A549 (cell line): ENCODE results near the gene BEND7. TPM values are rescaled to one million over a fixed set of nuclear protein-coding genes. Genes with fewer than 3 reads are reported as not detected.
A peak's percentile ranks its signal among the peaks of the same experiment; 100 is the strongest.

Experiments
- ATAC-seq, 2 experiments: fragments of 200-7000 bp in 1 of 2; fragments of >200 bp in 1 of 2; cut with Nextera tagmentation in 1 of 2; cut with Tn5 transposase in 1 of 2; 3 replicates each; pipeline versions ENCODE4 v1.8.0 to v1.9.1; 2018 to 2020; ENCODE audit warnings: mild to moderate bottlenecking in 1 of 2, moderate library complexity in 1 of 2
- CTCF ChIA-PET: fragments of 300-600 bp; sonication (Branson Sonifier 250); formaldehyde crosslinking; extraction: SDS; loops from one replicate; lab custom pipeline; 2021; ENCODE audit warnings: antibody characterized with exemption, inconsistent platforms; lab: Yijun Ruan, JAX
- POLR2A ChIA-PET: fragments of 350-600 bp; formaldehyde crosslinking; extraction: SDS; loops from one replicate; lab custom pipeline; 2021; ENCODE audit warnings: antibody characterized with exemption, inconsistent platforms; lab: Yijun Ruan, JAX
- DNase-seq, 2 experiments: peaks; one replicate each; pipeline versions ENCODE4 v3.0.0 to v3.0.0-alpha.2; 2011 to 2016; ENCODE audit warnings: low read depth in 1 of 2, low spot score in 1 of 2
- FAIRE-seq: peaks from 2 replicates; lab custom pipeline; 2011; peaks lifted over from hg19 to GRCh38; lab: Jason Lieb, UNC
- H3K27ac ChIP-seq, 2 experiments: fragments of >200 bp; sonication (Bioruptor Twin); formaldehyde crosslinking; 3 replicates each; pipeline ENCODE4 v1.5.1; 2016 to 2017
- H3K4me1 ChIP-seq: fragments of >200 bp; sonication (Bioruptor Twin); formaldehyde crosslinking; 3 replicates; pipeline ENCODE4 v1.6.1; 2016
- H3K4me2 ChIP-seq: fragments of >200 bp; sonication (Bioruptor Twin); formaldehyde crosslinking; 3 replicates; pipeline ENCODE4 v1.6.1; 2016
- H3K4me3 ChIP-seq: fragments of >200 bp; sonication (Bioruptor Twin); formaldehyde crosslinking; 3 replicates; pipeline ENCODE4 v1.5.1; 2016
- H3K9me3 ChIP-seq: fragments of >200 bp; sonication (Bioruptor Twin); formaldehyde crosslinking; 3 replicates; pipeline ENCODE4 v1.6.1; 2016
- CEBPB ChIP-seq, 2 experiments: fragments of >200 bp in 1 of 2; sonication (Bioruptor Twin) in 1 of 2; formaldehyde crosslinking in 1 of 2; IDR thresholded peaks; 2 replicates each; pipeline ENCODE4 v1.6.1; 2012 to 2016
- E2F6 ChIP-seq: IDR thresholded peaks from 2 replicates; pipeline ENCODE4 v1.6.1; 2012; ENCODE audit warnings: low read depth, borderline replicate concordance
- ESRRA ChIP-seq: fragments of 150-350 bp; IDR thresholded peaks from 2 replicates; pipeline ENCODE4 v1.6.1; 2014; ENCODE audit warnings: mild to moderate bottlenecking, low read length, borderline replicate concordance
- FOSB ChIP-seq: fragments of 250-450 bp; sonication (Bioruptor Pico); IDR thresholded peaks from 2 replicates; pipeline ENCODE4 v1.5.0; 2020; ENCODE audit warnings: mild to moderate bottlenecking, moderate library complexity
- FOSL2 ChIP-seq, 2 experiments: fragments of 450-650 bp in 1 of 2; fragments of >200 bp in 1 of 2; sonication (Bioruptor Twin) in 1 of 2; formaldehyde crosslinking; IDR thresholded peaks; 2 replicates each; pipeline versions ENCODE4 v1.5.0 to v1.6.1; 2016 to 2020; ENCODE audit warnings: mild to moderate bottlenecking in 1 of 2, moderate library complexity in 1 of 2
- FOXS1 ChIP-seq: fragments of 250-450 bp; sonication (Bioruptor Pico); IDR thresholded peaks from 2 replicates; pipeline ENCODE4 v1.5.0; 2020; ENCODE audit warnings: mild to moderate bottlenecking, moderate library complexity
- HDAC2 ChIP-seq: fragments of 200-600 bp; sonication (generic); IDR thresholded peaks from 2 replicates; pipeline ENCODE4 v1.6.1; 2016
- HEYL ChIP-seq: fragments of 250-450 bp; sonication (Bioruptor Pico); IDR thresholded peaks from 2 replicates; pipeline ENCODE4 v1.8.0; 2021; ENCODE audit warnings: mild to moderate bottlenecking, moderate library complexity
- HMGXB4 ChIP-seq: fragments of 250-450 bp; sonication (Bioruptor Pico); IDR thresholded peaks from 2 replicates; pipeline ENCODE4 v1.5.0; 2021; ENCODE audit warnings: mild to moderate bottlenecking, moderate library complexity, borderline replicate concordance
- HOXB5 ChIP-seq: fragments of 250-450 bp; sonication (Bioruptor Pico); IDR thresholded peaks from 2 replicates; pipeline ENCODE4 v1.5.0; 2020; ENCODE audit warnings: mild to moderate bottlenecking, moderate library complexity
- JUN ChIP-seq, 2 experiments: fragments of >200 bp; sonication (Bioruptor Twin); formaldehyde crosslinking; IDR thresholded peaks; 2 replicates in 1 of 2; 3 replicates in 1 of 2; pipeline ENCODE4 v1.6.1; 2016 to 2017
- JUNB ChIP-seq: fragments of >200 bp; sonication (Bioruptor Twin); formaldehyde crosslinking; IDR thresholded peaks from 2 replicates; pipeline ENCODE4 v1.6.1; 2016
- KDM5A ChIP-seq: fragments of 200-600 bp; sonication (generic); IDR thresholded peaks from 2 replicates; pipeline ENCODE4 v1.6.1; 2016; ENCODE audit warnings: antibody characterized with exemption, mild to moderate bottlenecking
- MAFK ChIP-seq: fragments of 450-650 bp; IDR thresholded peaks from 2 replicates; pipeline ENCODE4 v1.6.1; 2014; ENCODE audit not compliant: partially characterized antibody
- MAZ ChIP-seq: fragments of 150-350 bp; IDR thresholded peaks from 2 replicates; pipeline ENCODE4 v1.6.1; 2014; ENCODE audit warnings: antibody characterized with exemption, low read depth, low read length, borderline replicate concordance
- NR3C1 ChIP-seq: fragments of >200 bp; sonication (Bioruptor Twin); formaldehyde crosslinking; IDR thresholded peaks from 3 replicates; pipeline ENCODE4 v1.6.1; 2017
- POLR2A ChIP-seq: IDR thresholded peaks from 2 replicates; pipeline ENCODE4 v1.6.1; 2012; ENCODE audit warnings: mild to moderate bottlenecking, low read length
- TP53 ChIP-seq: fragments of 250-450 bp; sonication (Bioruptor Pico); IDR thresholded peaks from 2 replicates; pipeline ENCODE4 v1.5.0; 2021; ENCODE audit warnings: mild to moderate bottlenecking, moderate library complexity
- USF2 ChIP-seq: fragments of 450-650 bp; IDR thresholded peaks from 2 replicates; pipeline ENCODE4 v1.6.1; 2014; ENCODE audit warnings: antibody characterized with exemption
- ZFP36 ChIP-seq: fragments of 450-650 bp; IDR thresholded peaks from 2 replicates; pipeline ENCODE4 v1.6.1; 2014; ENCODE audit warnings: borderline replicate concordance; ENCODE audit not compliant: partially characterized antibody
- ZNF302 ChIP-seq: fragments of 250-450 bp; sonication (Bioruptor Pico); IDR thresholded peaks from 2 replicates; pipeline ENCODE4 v1.9.0; 2021; ENCODE audit warnings: inconsistent platforms, mild to moderate bottlenecking, moderate library complexity
- WGBS: methylation state at CpG from one replicate; pipeline ENCODE4 v1.1.6; 2017; ENCODE audit errors: missing lambda C conversion rate; 5-methylcytosine and 5-hydroxymethylcytosine counted together
- polyA plus RNA-seq, 4 experiments: library from polyadenylated mRNA; depleted of rRNA in 3 of 4; stranded (reverse); fragments of >200 nt; fragmentation: RNase III in 1 of 4; extraction: RNeasy Plus Mini Kit Qiagen cat#74134 plus additional on column Dnase treatment in 1 of 4; gene quantifications; 2 replicates in 3 of 4; 3 replicates in 1 of 4; pipeline ENCODE4 v1.2.3, GENCODE V29; 2011 to 2017

BEND7 gene
- polyA plus RNA-seq, 2 of the 4 experiments (the other 2 are of a cell fraction) = 7.9 to 12.2 TPM

- Histone ChIP-seq H3K4me1 (no peaks in the 10 kb centered on the region), H3K4me3 (no peak overlapping the region), H3K27ac (no peak overlapping the region), H3K9me3 (peaks cover 6% of the 10 kb centered on the region; the same call in 1 of the 3 replicates), H3K4me2 (no peak overlapping the region)
- ATAC-seq = no peak
- WGBS = 64% methylated on average over 11 of the region's 11 CpGs
- TF ChIP-seq USF2 (no peak), TP53 (no peak), KDM5A (no peak), FOSB (CRISPR knock-in tag) (no peak), JUN (IDR thresholded peaks at IDR 0.05) (no peak), NR3C1 (no peak), ESRRA (no peak), HDAC2 (no peak), CEBPB (IDR thresholded peaks at IDR 0.05) (no peak), JUNB (no peak), ZFP36 (no peak), E2F6 (no peak), ZNF302 (CRISPR knock-in tag) (no peak)
- no peak for FAIRE-seq
- ChIA-PET POLR2A (no interaction called here), CTCF (interaction anchor here (0.6 to 1.5 kb wide), 3 partner anchors 27 to 357 kb away, joined by 3 to 4 read pairs (median 3); no protein-coding TSS in a partner anchor)
- no peak for DNase-seq
These were observed 34.9 kb upstream of the BEND7 start for GRCh38 chr10:13563481-13564445.

- no peak overlapping the region for H3K4me3 ChIP-seq
- 0 out of 3 replicates have a peak, but pooled peaks cover 5% of the 10 kb centered on the region for H3K4me1 ChIP-seq
- CTCF ChIA-PET = interaction anchor here (0.6 to 3.3 kb wide), 3 partner anchors 24 to 763 kb away, joined by 3 to 13 read pairs (median 7); partner anchors contain the start of gene PRPF18
- no peak for FAIRE-seq
- no peak overlapping the region for H3K27ac ChIP-seq
- POLR2A ChIA-PET = no interaction called here
- DNase-seq = peak in 1 of 2 experiments; percentile 10
- no peak for ATAC-seq
- no peak overlapping the region for H3K4me2 ChIP-seq
- peaks cover 9% of the 10 kb centered on the region; the same call in 2 of the 3 replicates for H3K9me3 ChIP-seq
- TF ChIP-seq E2F6 (no peak), FOXS1 (CRISPR knock-in tag) (no peak), POLR2A (no peak), HOXB5 (CRISPR knock-in tag) (no peak), MAZ (no peak), HEYL (CRISPR knock-in tag) (no peak), KDM5A (no peak), FOSL2 (IDR thresholded peaks at IDR 0.05) (no peak), FOSL2 (CRISPR knock-in tag; IDR thresholded peaks at IDR 0.05) (no peak), MAFK (no peak), HMGXB4 (CRISPR knock-in tag) (no peak)
These were observed 31.8 kb upstream of the BEND7 start for GRCh38 chr10:13560597-13560996.
